ENCODE data around the gene RHOG. TPM values are rescaled to one million over a fixed set of nuclear protein-coding genes. Genes with fewer than 3 reads are reported as not detected.

The RHOG gene
- total RNA-seq, 2 donors from 2014 or later, result 41.1 to 56.4 TPM

DNA sequence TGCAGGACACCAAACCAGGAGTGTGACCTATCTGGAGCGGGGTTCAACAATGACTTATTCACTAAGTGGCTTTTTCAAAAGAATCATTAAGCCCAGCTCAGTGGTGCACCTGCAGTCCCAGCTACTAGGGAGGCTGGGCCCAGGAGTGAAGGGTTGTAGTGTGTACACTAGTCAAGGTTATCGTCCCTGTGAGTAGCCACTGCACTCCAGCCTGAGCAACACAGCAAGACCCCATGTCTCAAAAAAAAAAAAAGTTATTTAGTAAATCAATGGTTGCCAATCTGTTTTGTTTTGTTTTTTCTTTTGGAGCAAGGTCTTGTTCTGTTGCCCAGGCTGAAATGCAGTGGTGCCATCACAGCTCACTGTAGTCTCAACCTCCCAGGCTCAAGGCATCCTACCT, 7.9 kb downstream of the RHOG start:
- Histone ChIP-seq H3K27me3 (replicated peaks; ENCODE audit: insufficient read depth) (no peaks in the 10 kb centered on the region), H3K36me3 (no peaks in the 10 kb centered on the region), H3K4me3 (no peak overlapping the region), H3K4me1 (replicated peaks) (no peaks in the 10 kb centered on the region), H3K9me3 (no peaks in the 10 kb centered on the region), H3K27ac (no peak overlapping the region)
- DNase-seq (ENCODE audit: low spot score), result no peak
- 97% methylated on average over 2 of the region's 2 CpGs for WGBS
- intact Hi-C loops (cut with DNase I), result no loop called here
- TF ChIP-seq, protein P1, sequence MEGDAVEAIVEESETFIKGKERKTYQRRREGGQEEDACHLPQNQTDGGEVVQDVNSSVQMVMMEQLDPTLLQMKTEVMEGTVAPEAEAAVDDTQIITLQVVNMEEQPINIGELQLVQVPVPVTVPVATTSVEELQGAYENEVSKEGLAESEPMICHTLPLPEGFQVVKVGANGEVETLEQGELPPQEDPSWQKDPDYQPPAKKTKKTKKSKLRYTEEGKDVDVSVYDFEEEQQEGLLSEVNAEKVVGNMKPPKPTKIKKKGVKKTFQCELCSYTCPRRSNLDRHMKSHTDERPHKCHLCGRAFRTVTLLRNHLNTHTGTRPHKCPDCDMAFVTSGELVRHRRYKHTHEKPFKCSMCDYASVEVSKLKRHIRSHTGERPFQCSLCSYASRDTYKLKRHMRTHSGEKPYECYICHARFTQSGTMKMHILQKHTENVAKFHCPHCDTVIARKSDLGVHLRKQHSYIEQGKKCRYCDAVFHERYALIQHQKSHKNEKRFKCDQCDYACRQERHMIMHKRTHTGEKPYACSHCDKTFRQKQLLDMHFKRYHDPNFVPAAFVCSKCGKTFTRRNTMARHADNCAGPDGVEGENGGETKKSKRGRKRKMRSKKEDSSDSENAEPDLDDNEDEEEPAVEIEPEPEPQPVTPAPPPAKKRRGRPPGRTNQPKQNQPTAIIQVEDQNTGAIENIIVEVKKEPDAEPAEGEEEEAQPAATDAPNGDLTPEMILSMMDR (IDR thresholded peaks at IDR 0.05), result no peak
- TF ChIP-seq POLR2AphosphoS5 (IDR thresholded peaks at IDR 0.05) (no peak), POLR2A (IDR thresholded peaks at IDR 0.05) (no peak)

DNA sequence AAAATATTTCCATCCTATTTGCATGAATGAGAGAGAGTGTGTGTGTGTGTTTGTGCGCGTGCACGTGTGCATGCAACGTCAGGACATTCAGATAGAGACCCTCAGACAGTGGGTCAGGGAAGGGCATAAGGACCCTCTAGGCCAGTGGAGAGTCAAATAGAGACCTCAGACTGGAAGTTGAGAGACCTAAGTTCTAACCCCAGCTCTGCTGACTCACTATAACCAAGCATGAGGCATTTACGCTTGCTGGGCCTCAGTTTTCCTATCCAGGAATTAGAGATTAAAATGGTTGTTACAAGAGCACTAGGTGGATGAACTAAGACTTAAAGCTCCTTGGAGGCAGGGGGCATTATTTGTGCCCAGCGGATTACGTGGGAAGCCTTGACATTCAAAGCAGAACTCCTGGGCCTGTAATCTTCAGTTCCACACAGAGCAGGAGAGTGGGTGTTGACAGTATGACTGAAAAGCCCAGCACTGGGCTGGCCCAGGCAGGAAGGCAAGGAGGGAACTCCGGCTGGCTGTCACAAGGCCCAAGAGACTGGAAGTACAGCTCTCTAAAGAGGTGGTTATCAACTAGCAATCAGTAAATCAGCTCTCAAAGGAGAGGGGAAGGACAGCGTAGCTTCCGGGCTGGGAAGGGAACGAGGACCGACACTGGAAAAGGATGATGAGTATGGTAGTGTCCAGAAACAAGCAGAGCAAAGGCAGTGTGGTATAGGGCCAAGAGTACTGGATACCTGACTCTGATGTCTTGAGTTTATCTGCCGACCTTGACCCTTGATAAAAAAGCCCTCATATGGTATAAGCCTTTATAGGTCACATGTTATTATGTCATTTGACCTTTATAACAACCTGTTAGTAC, 9.2 kb downstream of the RHOG start:
- no peaks in the 10 kb centered on the region for H3K9me3 ChIP-seq
- 70% methylated on average over 12 of the region's 13 CpGs for WGBS
- H3K27ac ChIP-seq, result no peak overlapping the region
- intact Hi-C loops (cut with DNase I), result no loop called here
- DNase-seq (ENCODE audit: low spot score), result no peak
- H3K36me3 ChIP-seq, result peaks cover 0 to 6% of the 10 kb centered on the region in 2 donors
- no peak overlapping the region for H3K4me3 ChIP-seq
- H3K27me3 ChIP-seq (replicated peaks; ENCODE audit: insufficient read depth), result no peaks in the 10 kb centered on the region
- H3K4me1 ChIP-seq (replicated peaks), result no peaks in the 10 kb centered on the region
- TF ChIP-seq POLR2AphosphoS5 (IDR thresholded peaks at IDR 0.05) (no peak), POLR2A (IDR thresholded peaks at IDR 0.05) (no peak)
- TF ChIP-seq, protein P1 (IDR thresholded peaks at IDR 0.05), result no peak

DNA sequence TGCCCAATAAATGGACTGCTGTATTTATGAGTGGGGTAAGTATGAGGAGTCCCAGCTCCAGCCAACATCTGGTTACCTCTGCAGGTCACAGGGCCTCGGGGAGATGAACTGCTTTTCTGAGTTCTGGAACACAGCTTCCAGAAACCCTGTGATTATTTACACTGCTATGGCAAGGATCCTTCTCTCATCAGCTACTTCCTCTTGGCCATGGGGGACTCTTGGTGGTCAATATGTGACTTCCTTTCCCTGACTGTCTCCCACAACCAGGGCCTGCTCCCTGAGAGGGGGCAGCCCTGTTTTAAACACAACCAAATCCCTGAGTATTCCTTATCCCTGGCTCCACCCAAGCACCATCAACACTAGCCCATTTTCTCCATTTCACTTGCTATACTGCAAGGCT, 10.0 kb downstream of the RHOG start:
- WGBS, result 60% methylated on average over 1 of the region's 1 CpG
- H3K27ac ChIP-seq, result no peak overlapping the region
- no peak overlapping the region for H3K4me3 ChIP-seq
- no peaks in the 10 kb centered on the region for H3K9me3 ChIP-seq
- intact Hi-C loops (cut with DNase I), result no loop called here
- no peaks in the 10 kb centered on the region for H3K4me1 ChIP-seq (replicated peaks)
- H3K27me3 ChIP-seq (replicated peaks; ENCODE audit: insufficient read depth), result no peaks in the 10 kb centered on the region
- no peak for DNase-seq (ENCODE audit: low spot score)
- peaks cover 0 to 6% of the 10 kb centered on the region in 2 donors for H3K36me3 ChIP-seq
- TF ChIP-seq POLR2AphosphoS5 (IDR thresholded peaks at IDR 0.05), result no peak
- no peak for TF ChIP-seq POLR2A (IDR thresholded peaks at IDR 0.05)
- TF ChIP-seq, protein P1 (IDR thresholded peaks at IDR 0.05), result no peak

DNA sequence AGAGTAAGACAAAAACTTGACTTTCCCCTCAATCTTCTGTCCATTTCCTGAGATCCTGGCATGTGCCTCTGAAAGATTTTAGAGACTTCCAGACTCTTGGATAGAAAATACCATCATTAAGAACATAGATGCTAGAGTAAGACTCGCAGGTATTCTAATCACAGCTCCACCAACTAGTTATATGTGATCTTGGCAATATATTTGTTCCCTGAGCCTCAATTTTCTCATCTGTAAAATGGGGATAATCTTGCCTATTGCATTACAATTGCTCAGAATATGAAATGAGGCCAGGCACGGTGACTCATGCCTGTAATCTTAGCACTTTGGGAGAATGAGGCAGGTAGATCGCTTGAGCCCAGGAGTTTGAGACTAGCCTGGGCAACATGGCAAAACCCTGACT, 10.7 kb downstream of the RHOG start:
- no peaks in the 10 kb centered on the region for H3K4me1 ChIP-seq (replicated peaks)
- H3K4me3 ChIP-seq, result no peak overlapping the region
- no peak for DNase-seq (ENCODE audit: low spot score)
- H3K27ac ChIP-seq, result no peak overlapping the region
- H3K36me3 ChIP-seq, result peaks cover 0 to 6% of the 10 kb centered on the region in 2 donors
- H3K9me3 ChIP-seq, result no peaks in the 10 kb centered on the region
- intact Hi-C loops (cut with DNase I), result no loop called here
- 96% methylated on average over 3 of the region's 3 CpGs for WGBS
- TF ChIP-seq, protein P1 (IDR thresholded peaks at IDR 0.05), result no peak
- TF ChIP-seq POLR2A (IDR thresholded peaks at IDR 0.05) (no peak), POLR2AphosphoS5 (IDR thresholded peaks at IDR 0.05) (no peak)
- no peaks in the 10 kb centered on the region for H3K27me3 ChIP-seq (replicated peaks; ENCODE audit: insufficient read depth)
